RPMI8226 (cell line): Measurements from ENCODE around the gene LYRM4.

ENCODE experiments used
- DNase-seq: peaks from one replicate; pipeline ENCODE4 v3.0.0-alpha.2; 2015

Gene LYRM4

DNA sequence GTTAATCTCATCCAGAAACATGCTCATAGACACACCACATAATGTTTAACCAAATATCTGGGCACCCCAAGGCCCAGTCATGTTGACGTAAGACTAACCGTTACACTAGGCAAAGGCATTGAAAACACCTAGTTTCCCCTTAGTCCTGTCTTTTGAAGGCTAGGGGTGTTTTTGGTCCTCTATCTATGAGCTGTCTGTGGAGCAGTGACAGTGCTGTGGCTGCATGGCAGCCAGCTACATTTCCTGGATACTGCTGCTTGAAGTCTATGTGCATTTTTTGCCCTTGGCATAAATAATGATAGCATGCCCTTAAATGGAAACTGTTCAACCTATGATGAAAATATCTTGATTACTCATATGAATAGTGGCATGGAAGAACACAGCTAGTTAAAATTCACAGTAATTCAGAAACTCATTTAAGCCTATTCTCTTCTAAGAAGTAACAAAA, 19.2 kb upstream of the LYRM4 start:
- DNase-seq = no peak

DNA sequence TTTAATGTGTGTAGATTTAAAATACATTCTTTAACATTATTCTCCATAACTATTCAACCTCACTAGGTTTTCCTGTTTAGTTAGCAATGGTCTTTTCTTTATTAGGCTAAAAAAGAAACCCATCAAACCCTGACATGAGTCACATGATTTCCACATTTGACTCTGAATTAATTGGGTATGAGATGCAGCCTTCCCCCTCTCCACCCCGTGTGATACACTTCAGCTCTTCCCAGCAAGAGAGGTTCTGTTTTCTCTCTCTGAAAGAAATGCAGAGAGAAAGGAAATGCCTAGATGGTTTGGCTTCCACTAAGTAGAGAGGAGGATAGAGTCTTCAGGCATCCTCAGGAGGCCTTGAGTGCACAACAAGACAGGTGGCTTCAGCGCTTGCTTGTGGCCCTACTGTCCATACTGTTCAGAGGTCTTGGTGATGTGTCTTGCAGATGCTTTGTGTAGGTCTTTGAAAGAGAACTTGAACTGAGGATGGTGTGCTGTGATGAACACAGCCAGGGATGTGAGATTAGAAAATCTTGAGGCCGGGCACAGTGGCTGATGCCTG, 17.9 kb upstream of the LYRM4 start:
- DNase-seq = no peak

DNA sequence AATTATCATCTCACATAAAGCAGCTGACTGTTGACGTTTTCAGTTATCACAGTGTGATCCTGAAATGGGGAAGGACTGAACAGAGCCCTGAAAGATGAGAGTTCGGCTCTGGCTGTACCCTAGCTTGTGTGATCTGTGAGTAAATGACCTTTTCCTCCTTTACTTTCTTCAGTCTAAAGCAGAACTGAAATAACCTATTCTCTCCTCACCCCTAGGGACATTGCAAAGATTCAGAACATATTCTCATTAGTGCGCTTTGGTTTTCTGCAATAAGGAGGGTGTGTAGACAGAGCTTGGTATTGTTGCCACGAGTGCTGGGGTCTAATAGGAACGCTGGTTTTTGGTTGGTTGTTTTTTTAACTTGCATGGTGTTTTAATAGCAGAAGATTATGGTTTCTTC, 17.3 kb upstream of the LYRM4 start:
- no peak for DNase-seq

DNA sequence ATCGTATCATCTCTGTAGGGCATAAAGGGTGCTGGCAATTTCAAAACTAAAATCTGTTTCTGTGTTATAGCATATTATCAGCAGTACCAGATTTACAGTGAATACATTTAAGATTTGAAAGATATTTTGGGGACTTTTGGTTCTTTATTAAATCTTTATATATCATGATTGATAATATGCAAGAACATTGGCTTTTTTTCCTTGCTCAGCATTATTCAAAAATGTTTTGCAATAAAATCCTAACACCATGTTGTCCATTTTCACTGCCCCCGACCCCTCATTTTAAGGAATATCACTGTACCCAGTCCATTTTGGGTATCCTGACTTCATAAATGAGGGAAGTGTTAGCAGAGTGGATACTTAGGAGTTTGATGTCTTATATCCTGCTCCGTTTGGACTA, 16.8 kb upstream of the LYRM4 start:
- DNase-seq = no peak

DNA sequence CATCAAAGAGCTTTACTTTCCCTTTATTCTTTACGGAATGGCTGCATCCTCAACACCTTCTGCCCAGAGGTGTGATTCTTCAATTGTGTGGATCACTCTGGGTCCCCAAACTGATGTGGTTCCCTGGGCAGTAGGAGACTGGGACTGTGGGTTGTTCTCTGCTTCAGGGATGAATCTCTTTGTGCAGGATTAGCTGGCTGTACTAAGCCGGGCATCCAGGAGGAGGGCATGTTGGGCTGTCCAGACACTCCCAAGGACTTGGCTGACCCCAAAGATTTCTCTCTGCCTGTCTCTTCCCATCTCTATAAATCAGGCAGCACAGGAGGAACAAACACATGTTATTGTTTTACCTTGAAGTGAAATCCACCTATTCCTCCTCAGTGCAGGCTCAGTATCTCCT, 15.8 kb upstream of the LYRM4 start:
- DNase-seq = no peak

DNA sequence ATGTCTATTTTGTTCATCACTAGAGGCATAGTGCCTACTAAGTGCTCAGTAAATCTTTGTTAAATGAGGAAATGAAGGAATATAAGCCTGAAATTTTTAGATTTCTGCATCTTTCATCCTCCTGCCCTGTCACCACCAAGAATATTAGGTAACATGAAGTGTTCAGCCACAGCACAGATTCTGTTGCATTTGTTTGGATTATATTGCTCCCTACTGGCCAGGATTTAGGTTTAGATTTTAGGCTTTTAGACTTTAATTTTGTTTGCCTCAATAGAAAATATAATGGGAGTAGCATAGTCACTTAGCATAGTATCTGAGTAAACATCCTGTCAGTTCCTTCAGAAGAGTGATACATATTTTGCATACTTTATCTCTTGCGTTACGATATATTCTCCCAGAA, 14.7 kb upstream of the LYRM4 start:
- no peak for DNase-seq

DNA sequence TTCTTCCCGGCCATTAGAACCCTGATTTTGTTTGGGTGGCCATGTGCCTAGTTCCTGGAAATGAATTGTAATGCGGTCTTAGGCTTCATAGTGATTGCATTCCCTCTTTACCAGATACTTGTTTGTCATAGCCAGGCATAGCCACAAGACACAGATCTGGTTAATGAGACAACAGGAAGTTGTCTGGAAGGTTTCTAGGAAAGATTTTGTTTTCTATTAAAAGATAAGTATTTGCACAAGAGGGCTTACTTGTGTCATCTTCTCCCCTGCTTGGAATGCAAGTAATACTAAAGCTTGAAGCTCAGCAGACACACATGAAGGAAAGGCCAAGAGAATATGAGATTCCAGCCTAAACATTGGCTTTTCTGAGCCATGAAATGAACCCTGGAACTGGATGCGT, 13.5 kb upstream of the LYRM4 start:
- DNase-seq = no peak

DNA sequence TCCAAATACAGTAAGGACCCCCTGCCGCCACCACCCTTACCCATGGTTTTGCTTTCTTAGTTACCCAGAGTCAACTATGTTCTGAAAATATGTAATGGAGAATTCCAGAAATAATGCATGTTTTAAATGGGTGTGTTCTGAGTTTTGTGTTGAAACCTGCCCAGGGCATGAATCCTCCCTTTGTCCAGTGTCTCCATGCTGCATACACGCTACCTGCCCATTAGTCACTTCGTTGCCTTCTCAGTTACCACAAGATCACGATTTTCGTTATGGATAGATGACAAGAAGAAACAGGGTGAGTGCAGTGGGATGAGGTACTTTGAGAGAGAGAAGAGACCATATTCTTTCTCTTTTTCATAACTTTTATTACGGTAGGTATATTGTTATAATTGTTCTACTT, 11.2 kb upstream of the LYRM4 start:
- no peak for DNase-seq

DNA sequence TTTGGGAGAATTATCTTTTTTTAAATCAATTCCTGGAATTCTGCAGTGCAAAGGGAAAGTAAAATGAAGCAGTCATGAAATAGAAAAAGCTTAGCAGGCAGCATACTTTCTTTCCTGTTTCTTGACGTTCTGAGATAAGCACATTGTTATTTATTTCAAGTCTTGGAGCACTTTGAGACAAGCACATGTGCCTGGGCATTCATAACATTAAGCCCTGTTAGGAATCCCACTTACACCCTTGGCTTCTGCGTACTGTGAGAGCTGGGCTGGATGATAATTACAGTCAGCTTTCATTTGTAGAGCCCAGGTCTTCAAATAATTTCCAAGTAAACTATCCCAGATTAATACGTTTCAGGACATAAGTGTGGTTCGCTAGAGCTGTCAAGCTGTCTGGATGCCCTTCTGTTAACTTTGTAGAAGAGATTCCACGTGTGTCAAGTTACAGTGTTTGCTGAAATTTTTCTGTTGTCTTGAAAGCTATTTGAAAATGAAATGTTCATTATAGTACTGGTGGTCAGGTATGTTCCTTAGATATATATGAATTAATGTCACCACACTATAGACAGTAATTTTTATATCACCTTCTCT, 9.4 kb upstream of the LYRM4 start:
- no peak for DNase-seq

DNA sequence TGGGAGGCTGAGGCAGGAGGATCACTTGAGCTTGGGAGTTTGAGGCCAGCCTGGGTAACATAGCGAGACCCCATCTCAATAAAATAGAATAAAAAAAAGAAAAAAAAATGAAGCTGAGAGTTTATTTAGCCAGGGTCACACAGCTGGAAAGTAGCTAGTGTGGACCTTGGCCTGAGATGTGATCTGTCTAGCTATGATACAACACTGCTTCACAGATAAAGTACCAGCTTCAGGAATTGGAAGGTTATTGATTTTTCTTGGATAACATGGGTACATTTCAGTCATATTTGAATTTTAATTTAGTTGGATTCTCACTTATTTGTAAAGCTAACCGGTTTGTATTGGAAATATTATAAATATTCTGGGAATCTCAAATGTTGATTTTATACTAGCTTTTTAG, 5.7 kb upstream of the LYRM4 start:
- DNase-seq = no peak

DNA sequence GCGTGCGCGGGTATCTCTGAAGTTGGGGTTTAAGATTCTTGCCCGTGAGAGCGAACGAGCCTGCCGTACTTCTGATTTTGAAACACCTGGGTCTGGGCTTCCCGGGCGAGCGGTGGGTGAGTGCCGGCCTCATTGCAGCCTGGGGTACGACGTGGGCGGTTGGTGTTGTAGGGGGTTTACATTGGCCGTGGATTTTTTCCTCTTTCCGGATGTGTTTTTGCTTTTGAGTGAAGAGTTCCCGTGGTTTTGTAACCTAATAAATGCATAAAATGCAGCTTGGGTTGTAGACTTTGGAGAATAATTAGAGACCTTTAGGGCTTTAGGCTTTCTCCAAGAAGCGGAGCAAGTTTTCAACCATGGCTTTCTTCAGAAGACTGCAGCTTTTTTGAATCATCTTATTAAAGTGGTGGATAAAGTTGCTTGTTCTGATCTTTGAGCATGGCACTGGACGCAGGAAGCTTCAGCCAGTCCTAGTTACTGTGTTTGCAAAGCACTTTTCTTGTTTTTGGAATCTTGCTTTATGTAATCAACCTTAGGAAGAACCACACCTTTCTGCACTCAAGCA, 877 bp upstream of the LYRM4 start:
- no peak for DNase-seq

DNA sequence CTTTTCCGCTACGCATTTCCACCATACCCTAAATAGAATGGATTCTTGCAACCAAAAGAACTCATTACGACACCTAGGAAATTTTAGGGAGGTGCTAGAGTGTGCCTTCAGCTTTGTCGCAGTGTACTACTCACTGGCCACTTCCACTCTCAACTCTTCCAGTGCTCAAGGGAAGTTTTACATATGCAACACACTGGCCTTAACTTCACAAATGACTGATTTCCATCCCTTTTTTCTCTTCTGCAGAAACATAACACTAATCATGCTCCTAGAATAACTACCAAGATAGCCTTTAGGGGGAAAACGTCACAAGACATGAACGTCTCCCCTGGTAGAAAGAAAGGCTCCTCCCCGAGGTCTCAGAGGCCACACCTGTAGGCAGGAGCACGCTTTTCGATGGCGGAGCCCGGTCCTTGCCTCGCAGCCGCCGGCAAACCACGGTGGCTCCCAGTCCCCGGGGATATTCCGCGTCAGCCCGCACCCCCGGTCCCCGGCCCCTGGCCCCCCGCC, 584 bp downstream of the LYRM4 start:
- DNase-seq = peak; percentile 94

DNA sequence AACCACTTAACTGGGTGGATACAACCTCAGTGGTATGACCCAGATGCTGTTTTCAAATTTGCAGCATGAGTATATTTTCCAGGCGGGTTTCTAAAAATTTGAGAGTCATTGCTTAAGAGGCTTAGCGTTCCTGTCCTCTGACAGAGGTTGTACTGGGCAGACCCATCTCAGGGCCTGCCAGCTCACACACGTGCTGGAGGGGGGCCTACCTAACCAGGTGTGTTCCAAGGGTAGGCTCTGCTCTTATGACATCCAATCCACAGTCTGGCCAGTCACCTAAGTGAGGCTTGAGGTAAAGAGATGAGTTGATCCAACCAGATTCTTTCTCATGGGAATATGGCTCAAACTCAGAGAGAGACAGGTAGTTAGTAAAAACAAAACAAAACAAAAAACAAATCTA, 1.3 kb downstream of the LYRM4 start:
- DNase-seq = peak; percentile 10

DNA sequence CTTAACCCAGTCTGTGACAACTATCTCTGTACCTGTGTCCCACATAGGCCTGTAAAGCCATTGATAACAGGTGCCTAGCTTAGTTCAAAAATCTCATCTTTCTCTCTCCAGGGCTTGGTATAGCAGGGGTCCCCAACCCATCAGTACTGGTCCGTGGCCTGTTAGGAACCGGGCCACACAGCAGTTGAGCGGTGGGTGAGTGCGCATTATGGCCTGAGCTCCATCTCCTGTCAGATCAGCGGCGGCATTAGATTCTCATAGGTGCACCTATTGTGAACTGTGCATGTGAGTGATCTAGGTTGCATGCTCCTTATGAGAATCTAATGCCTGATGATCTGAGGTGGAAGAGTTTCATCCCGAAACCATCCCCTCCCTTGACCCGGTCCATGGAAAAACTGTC, 3.4 kb downstream of the LYRM4 start:
- DNase-seq = no peak

DNA sequence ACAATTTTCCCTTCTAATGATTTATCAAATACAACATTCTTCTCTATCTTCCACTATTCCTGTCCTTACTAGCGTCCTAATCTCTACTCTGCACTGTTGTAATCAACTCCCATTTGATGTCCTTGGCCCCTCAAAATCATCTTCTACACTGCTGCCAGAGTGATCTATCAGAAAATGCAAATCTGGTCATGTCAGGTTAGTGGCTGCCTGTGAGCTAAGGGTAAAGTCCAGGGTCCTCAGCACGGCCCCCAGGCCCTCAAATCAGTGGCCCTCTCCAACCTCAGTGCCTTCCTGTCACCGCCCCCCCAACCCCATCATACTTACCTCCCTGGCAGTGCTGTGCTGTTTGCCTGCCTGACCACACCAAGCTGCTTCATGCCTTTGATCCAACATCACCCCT, 3.8 kb downstream of the LYRM4 start:
- DNase-seq = no peak

DNA sequence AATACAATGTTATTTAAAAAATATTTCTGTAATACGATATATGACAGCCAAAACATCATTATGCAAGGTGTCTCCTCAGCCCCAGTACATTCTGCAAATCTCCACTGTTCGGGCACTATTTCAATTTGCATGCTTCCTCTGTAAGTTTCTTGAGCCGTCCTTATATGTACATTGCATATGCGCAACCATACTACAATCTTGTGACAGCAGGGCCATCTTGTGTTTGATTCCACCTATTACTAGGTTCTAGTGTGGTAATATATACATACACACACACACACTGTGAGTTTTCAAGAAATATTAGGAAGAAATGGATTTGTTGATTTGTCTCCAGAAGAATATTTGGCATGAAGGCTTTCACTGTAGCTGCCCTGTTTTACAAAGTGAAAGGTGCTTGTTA, 9.8 kb downstream of the LYRM4 start:
- no peak for DNase-seq

DNA sequence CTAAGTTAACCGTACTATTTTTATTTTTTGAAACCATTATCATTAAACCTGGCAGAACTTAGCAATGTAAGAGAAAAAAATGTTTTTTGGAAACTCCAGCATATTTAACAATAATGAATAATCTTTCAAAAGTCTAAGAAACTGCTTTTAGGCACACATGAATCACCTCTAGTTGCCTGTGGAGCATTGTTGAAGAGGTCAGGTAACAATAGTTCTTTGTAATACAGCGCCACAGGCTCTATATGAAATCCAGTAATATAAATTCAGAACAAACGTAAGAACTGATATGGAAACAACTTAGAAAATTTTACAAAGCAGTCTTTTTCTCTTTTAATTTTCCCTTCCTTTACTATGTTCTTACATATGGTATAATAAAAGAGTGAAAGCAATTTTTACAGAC, 10.3 kb downstream of the LYRM4 start:
- DNase-seq = no peak

DNA sequence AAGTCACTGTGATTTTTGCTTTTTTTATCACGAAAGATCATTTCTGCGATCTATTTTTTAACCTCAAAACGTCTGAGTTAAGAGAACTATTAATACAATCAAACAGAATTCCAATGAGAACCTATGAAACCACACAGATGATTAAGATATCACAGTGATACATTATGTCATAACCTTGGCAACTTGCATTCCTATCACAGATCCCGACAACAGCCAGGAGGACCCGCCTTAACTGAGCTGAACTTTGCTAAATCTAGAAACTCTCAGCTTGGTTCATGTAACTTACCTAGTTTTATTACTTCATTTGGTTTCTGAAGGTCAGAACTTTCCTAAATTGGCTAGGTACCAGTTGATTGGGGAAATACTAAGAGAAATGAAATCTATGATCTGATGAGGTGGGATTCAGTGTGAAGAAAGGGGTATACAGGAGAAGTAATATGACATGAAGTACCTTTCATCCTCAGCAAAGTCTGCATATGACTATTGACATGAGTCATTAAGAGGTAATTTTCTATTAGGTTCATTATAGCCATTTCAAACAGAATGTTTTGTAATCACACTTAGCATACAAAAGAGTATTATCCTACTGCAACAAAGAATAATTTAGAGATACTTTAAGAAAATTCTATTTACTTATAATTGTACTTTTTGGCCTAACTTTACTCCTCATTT, 11.2 kb downstream of the LYRM4 start:
- no peak for DNase-seq

DNA sequence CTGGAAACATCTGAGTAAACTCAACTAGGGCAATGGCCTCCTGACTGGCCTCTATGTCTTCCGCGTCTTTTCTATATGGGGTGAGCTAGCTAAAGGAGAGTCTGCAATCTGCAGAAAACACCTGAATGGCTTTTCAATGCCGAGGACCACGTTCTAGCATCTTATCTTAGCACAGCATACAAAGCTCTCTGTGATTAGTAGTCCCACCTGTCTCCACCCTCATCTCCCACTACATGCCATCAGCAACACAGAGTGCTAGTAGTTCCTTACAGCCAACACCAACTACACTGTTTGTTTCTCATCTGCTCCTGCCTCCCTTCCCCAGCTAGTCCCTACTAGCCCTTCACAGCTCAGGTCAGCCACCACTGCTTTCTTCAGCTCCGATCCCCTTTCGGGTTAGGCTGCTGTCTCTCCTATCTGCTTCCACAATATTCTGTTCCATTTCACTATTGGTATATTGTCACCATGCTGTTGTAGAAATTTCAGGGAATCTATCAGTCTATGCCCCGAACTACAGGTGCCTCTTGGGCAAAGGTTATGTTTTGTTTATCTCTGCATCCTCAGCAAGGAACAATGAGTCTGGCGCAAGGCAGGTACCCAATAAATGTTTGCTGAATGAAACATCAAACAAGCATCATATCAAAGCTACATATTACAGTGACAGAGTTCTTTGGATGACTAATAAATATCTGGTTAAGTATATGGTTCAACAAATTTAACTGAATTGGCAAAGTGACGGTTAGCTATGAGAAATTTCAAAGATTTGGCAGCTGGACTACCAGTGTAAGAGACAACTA, 12.2 kb downstream of the LYRM4 start:
- DNase-seq = no peak

DNA sequence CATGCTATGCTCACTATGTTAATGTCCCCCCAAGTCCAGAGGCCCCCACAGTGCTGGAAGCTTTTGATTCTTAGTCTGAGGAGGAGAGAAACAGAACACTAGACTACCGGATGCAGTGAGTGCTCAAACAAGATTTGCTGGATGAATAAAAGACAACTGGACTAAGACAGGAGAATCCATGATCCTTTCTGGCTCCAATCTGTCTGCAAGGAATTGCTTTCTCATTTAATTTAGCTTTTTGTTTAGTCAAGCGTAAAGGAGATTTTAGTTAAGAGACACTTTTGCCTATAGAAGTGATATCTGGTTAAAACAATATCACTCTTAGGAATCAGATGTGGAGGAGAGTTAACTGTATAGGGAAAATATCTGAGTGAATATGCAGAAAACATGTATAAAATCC, 13.5 kb downstream of the LYRM4 start:
- no peak for DNase-seq

DNA sequence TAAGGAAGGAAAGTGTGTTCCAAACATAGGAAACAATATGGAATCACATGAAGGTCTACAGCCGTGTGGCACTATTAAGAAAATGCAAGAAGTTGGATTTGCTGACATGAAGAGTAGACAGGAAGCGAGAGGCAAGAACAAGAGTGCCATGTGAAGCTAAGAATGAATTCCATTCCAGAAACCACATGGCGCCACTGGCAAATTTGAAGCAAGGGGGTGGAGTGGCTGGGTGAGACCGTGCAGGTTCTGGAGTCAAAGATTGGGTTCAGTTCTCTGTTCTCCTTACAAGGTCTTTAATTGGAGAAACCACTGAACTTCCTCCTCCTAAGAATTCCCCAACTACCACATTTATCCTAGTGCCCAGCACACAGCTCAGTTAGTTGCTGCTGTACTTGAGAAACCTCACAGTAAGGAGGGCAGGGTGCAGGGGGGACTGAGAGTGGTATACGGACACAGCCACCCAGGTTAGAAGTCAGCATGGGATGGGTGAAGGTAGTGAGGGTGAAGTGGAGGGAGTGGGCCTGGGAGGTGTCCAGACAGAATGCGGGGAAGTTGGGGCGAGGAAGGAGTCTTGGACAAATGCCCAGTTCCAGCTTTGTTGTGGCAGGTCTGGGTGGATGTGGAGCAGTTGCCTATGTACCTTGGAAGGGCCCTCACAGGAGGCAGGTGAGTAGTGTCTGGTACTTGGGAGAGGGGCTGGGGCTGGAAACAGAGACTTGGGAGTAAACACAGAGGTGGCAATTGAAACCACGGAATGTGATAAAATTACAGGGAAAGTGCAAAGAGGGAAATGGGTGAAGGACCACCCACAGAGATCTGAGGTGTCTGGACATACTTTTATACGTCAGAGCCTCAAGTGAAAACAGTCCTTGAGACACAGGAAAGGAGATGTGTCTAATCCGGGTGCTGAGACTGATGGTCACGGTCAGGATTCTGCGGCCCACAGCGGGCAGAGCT, 14.3 kb downstream of the LYRM4 start:
- no peak for DNase-seq

DNA sequence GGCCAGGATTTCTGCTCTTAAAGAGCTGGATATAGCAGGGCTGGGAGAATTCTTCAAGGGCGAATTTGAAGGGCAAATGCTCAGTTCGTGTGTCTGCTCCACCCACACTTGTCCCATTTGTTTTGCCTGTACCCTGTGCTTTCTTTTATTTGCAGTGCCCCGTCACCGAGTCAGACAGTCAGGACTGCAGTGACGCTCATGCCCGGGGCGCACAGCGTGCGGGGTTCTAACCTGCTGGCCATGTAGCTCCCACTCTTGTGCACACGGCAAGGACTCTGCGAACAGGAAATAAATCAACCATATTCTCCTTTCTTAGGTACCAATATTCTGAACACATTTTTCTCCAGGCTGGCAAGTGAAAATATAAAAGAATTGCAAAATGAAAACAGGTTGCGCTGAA, 17.7 kb downstream of the LYRM4 start:
- DNase-seq = no peak
